ENCODE results near the gene CALM1. TPM values are rescaled to one million over a fixed set of nuclear protein-coding genes. Genes with fewer than 3 reads are reported as not detected.

CALM1 gene
- total and polyA plus RNA-seq, 2 donors (not counting 3 experiments of a cell fraction or from before 2014, with no cell fraction given) = 476 to 731 TPM

GRCh38 chr14:90375934-90376333 lies 20.9 kb upstream of the CALM1 start:
- Histone ChIP-seq H3K27me3 (ENCODE audit: control insufficient read depth in 2 of 2, insufficient read depth in 2 of 2, low read length in 2 of 2) (peaks cover 0 to 2% of the 10 kb centered on the region in 2 experiments), H3K9ac (replicated peaks; ENCODE audit: extremely low read depth, insufficient read depth, low read length) (no peak overlapping the region), H2AFZ (ENCODE audit: low read depth, low read length) (no peak overlapping the region), H3K9me1 (replicated peaks; ENCODE audit: control insufficient read depth, extremely low read depth, insufficient read depth, low read length) (no peaks in the 10 kb centered on the region), H4K20me1 (replicated peaks; ENCODE audit: control insufficient read depth, extremely low read depth, insufficient read depth, low read length) (no peaks in the 10 kb centered on the region), H3K36me3 (ENCODE audit: control insufficient read depth in 2 of 2, extremely low read depth in 1 of 2, insufficient read depth in 2 of 2, low read length in 2 of 2) (no peaks in the 10 kb centered on the region), H3K9me3 (replicated peaks; ENCODE audit: control insufficient read depth, insufficient read depth, low read length) (no peaks in the 10 kb centered on the region), H3K4me3 (replicated peaks in 1 of 3; ENCODE audit: insufficient read depth in 1 of 3, low read depth in 1 of 3, low read length in 3 of 3) (no peak overlapping the region), H3K27ac (ENCODE audit: insufficient read depth, low read depth, low read length) (no peak overlapping the region), H3K4me2 (ENCODE audit: insufficient read depth, low read length) (no peak overlapping the region), H3K79me2 (ENCODE audit: control insufficient read depth, insufficient read depth, low read length) (no peaks in the 10 kb centered on the region), H3K4me1 (ENCODE audit: control insufficient read depth, extremely low read depth, insufficient read depth, low read length) (no peaks in the 10 kb centered on the region)
- BruUV-seq (replicated peaks) = no TSS peak
- POLR2A ChIA-PET = no interaction called here
- intact Hi-C loops (cut with micrococcal nuclease) = no loop called here
- DNase-seq (ENCODE audit: low read depth, low spot score) (no peak), FAIRE-seq (no peak)
- CTCF ChIA-PET = no interaction called here
- dilution Hi-C loops (cut with MboI; ENCODE audit: extremely low pct_ligation_motif_present, low sequenced_read_pairs) = no loop called here
- TF ChIP-seq POLR2A (IDR thresholded peaks at IDR 0.05; ENCODE audit: low read depth, low read length) (no peak), CTCF (IDR thresholded peaks at IDR 0.05; ENCODE audit: extremely low read depth in 1 of 2, insufficient read depth in 1 of 2, low read depth in 1 of 2, low read length in 2 of 2) (no peak), POLR2AphosphoS5 (IDR thresholded peaks at IDR 0.05; ENCODE audit: insufficient read depth, low read depth, low read length) (no peak), FOS (IDR thresholded peaks at IDR 0.05; ENCODE audit: borderline replicate concordance, insufficient read depth, low read length) (no peak), EZH2 (IDR thresholded peaks at IDR 0.05; ENCODE audit: borderline replicate concordance, low read depth, low read length, severe bottlenecking) (no peak), JUN (IDR thresholded peaks at IDR 0.05; ENCODE audit: borderline replicate concordance, insufficient read depth, insufficient read length, low read depth) (no peak), MYC (IDR thresholded peaks at IDR 0.05; ENCODE audit: low read depth, low read length) (no peak), GATA2 (IDR thresholded peaks at IDR 0.05; ENCODE audit: insufficient read depth, insufficient read length, low read depth, low read length) (no peak), MAX (IDR thresholded peaks at IDR 0.05; ENCODE audit: insufficient read depth, insufficient read length) (no peak)
